Calu3 (cell line): ENCODE results near the gene CCSER1. TPM values are rescaled to one million over a fixed set of nuclear protein-coding genes. Genes with fewer than 3 reads are reported as not detected.

Experiments used
- BruUV-seq: library from RNA; stranded (reverse); fragments of 400-500 nt; replicated peaks from 2 replicates; lab custom pipeline; 2021; lab: Mats Ljungman, UMichigan
- CTCF ChIA-PET: fragments of 300-600 bp; sonication (Branson Sonifier 250); formaldehyde crosslinking; loops from one replicate; lab custom pipeline; 2022; ENCODE audit warnings: antibody characterized with exemption; lab: Charles Lee
- DNase-seq: peaks from one replicate; pipeline ENCODE4 v3.0.0; 2022
- H3K27ac Mint-ChIP-seq: one replicate; pipeline ENCODE4 v1.8.0; 2022; ENCODE audit warnings: mixed read lengths; ENCODE audit not compliant: unreplicated experiment
- H3K27me3 Mint-ChIP-seq: one replicate; pipeline ENCODE4 v1.8.0; 2022; ENCODE audit warnings: mixed read lengths; ENCODE audit not compliant: unreplicated experiment
- H3K36me3 Mint-ChIP-seq: one replicate; pipeline ENCODE4 v1.8.0; 2022; ENCODE audit warnings: mild to moderate bottlenecking, moderate library complexity, mixed read lengths; ENCODE audit not compliant: insufficient read depth, unreplicated experiment
- H3K4me1 Mint-ChIP-seq: one replicate; pipeline ENCODE4 v1.8.0; 2022; ENCODE audit warnings: mild to moderate bottlenecking, low read depth, mixed read lengths; ENCODE audit not compliant: unreplicated experiment
- H3K4me3 Mint-ChIP-seq: one replicate; pipeline ENCODE4 v1.8.0; 2022; ENCODE audit warnings: mild to moderate bottlenecking, low read depth, moderate library complexity, mixed read lengths; ENCODE audit not compliant: unreplicated experiment
- H3K9me3 Mint-ChIP-seq: one replicate; pipeline ENCODE4 v1.8.0; 2022; ENCODE audit warnings: low read depth, mixed read lengths; ENCODE audit not compliant: unreplicated experiment
- CTCF ChIP-seq: fragments of 200-600 bp; IDR thresholded peaks from one replicate; pipeline ENCODE4 v1.8.0; 2022; ENCODE audit warnings: antibody characterized with exemption; ENCODE audit not compliant: unreplicated experiment
- intact Hi-C: fragments of 100-400 bp; cut with micrococcal nuclease; formaldehyde crosslinking; loops from one replicate; pipeline ENCODE4 v1.10.0; 2022; ENCODE audit not compliant: unreplicated experiment
- total RNA-seq: library from RNA; stranded (reverse); gene quantifications from 2 replicates; pipeline ENCODE4 v1.2.3, GENCODE V29; 2022

The CCSER1 gene
- total RNA-seq, 1 experiment from 2014 or later: 6.2 TPM

GRCh38 chr4:91600301-91600700, 1473.1 kb downstream of the CCSER1 start:
- no peak for DNase-seq
- Mint-ChIP-seq H3K27ac (no peak overlapping the region), H3K9me3 (no peaks in the 10 kb centered on the region), H3K4me1 (no peaks in the 10 kb centered on the region), H3K4me3 (no peak overlapping the region), H3K36me3 (no peaks in the 10 kb centered on the region), H3K27me3 (no peaks in the 10 kb centered on the region)
- intact Hi-C loops: no loop called here
- no peak for TF ChIP-seq CTCF
- CTCF ChIA-PET: no interaction called here
- no TSS peak for BruUV-seq

DNA sequence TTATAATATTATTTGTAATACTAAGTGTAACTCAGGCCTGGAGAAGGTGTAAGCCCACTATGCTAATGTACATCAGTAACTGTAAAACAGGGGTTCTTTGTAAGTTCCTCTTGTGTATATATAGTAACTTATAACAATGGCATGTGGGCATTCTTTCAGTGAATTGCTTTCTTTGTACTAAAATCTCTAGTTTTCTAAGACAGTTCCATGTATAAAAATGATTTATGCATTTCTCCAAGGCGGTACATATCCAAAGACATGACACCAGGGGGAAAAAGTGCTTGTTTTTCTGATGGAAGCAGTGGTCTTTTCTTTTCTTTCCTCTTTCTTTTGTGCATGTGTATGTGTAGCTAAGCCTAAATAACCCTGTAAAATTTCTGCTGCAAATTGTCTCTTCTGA, 1474.2 kb downstream of the CCSER1 start:
- no TSS peak for BruUV-seq
- Mint-ChIP-seq H3K36me3 (no peaks in the 10 kb centered on the region), H3K4me3 (no peak overlapping the region), H3K27me3 (no peaks in the 10 kb centered on the region), H3K27ac (no peak overlapping the region), H3K9me3 (no peaks in the 10 kb centered on the region), H3K4me1 (no peaks in the 10 kb centered on the region)
- DNase-seq: no peak
- intact Hi-C loops: no loop called here
- TF ChIP-seq CTCF: no peak
- CTCF ChIA-PET: no interaction called here

DNA sequence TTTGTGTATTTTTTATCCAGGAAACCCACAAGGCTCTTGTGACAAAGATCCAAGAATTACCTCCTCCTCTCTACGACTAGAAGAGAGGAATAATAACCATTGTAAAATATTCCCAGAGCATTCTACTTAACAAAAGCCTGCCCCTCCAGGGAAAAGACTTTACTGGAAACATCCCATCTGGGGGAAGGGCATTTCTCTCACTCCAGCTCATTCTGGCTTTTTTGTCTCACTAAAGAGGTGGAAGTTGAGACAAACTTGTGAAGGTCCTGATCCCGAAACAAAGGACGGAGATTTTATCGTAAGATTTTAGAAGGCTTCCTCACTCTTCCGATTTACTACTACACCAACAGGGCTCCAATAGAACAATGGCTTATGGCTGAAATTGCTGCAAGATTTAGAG, 1484.6 kb downstream of the CCSER1 start:
- H3K27me3 Mint-ChIP-seq: no peaks in the 10 kb centered on the region
- no peak for DNase-seq
- no peak overlapping the region for H3K27ac Mint-ChIP-seq
- H3K4me3 Mint-ChIP-seq: no peak overlapping the region
- H3K9me3 Mint-ChIP-seq: no peaks in the 10 kb centered on the region
- TF ChIP-seq CTCF: no peak
- no peaks in the 10 kb centered on the region for H3K4me1 Mint-ChIP-seq
- intact Hi-C loops: no loop called here
- H3K36me3 Mint-ChIP-seq: no peaks in the 10 kb centered on the region
- CTCF ChIA-PET: no interaction called here
- BruUV-seq: no TSS peak

DNA sequence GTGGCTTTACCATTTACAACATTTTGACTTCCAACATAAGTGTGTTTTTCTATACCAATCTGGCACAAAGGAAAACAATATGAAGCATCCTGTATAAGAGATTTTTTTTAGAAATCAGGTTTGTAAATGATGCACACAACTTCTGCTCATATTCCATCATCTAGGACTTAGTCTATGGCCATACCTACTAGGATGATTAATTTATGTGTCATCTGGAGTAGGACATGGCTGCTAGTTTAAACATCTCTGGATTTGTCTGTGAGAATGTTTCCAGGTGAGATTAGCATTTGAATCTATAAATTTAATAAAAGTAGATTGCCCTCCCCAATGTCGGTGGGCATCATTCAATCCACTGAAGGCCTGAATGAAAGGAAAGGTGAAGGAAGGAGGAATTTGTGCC, 1493.8 kb downstream of the CCSER1 start:
- Mint-ChIP-seq H3K4me3 (no peak overlapping the region), H3K36me3 (no peaks in the 10 kb centered on the region), H3K4me1 (no peaks in the 10 kb centered on the region), H3K9me3 (no peaks in the 10 kb centered on the region), H3K27me3 (no peaks in the 10 kb centered on the region), H3K27ac (no peak overlapping the region)
- no peak for DNase-seq
- no peak for TF ChIP-seq CTCF
- CTCF ChIA-PET: no interaction called here
- BruUV-seq: no TSS peak
- intact Hi-C loops: no loop called here
